Astrocyte (in vitro differentiated cells and primary cell): ENCODE data around the gene NOTCH4. TPM values are rescaled to one million over a fixed set of nuclear protein-coding genes. Genes with fewer than 3 reads are reported as not detected.
"Not testable (repeated sequence)": the region's sequence is repeated elsewhere in the genome, so short reads cannot be mapped to it uniquely, and the experiment has no call there.

Experiments
- DNase-seq: peaks from one replicate; pipeline ENCODE4 v3.0.0-alpha.2; 2010; ENCODE audit warnings: low read depth
- FAIRE-seq: peaks from 2 replicates; lab custom pipeline; 2011; peaks lifted over from hg19 to GRCh38; lab: Jason Lieb, UNC
- H2AFZ ChIP-seq: 2 replicates; pipeline ENCODE4 v1.6.0; 2012; ENCODE audit warnings: low read depth, low read length, inconsistent platforms
- H3K27ac ChIP-seq: 2 replicates; pipeline ENCODE4 v1.5.1; 2011; ENCODE audit warnings: low read depth, low read length, inconsistent platforms
- H3K27me3 ChIP-seq: 2 replicates; pipeline ENCODE4 v1.6.0; 2011; ENCODE audit warnings: low read length, inconsistent platforms; ENCODE audit not compliant: insufficient read depth
- H3K36me3 ChIP-seq: 2 replicates; pipeline ENCODE4 v1.5.1; 2011; ENCODE audit warnings: low read length, inconsistent platforms; ENCODE audit not compliant: insufficient read depth
- H3K4me1 ChIP-seq: 2 replicates; pipeline ENCODE4 v1.5.1; 2011; ENCODE audit warnings: low read length, inconsistent platforms; ENCODE audit not compliant: insufficient read depth
- H3K4me2 ChIP-seq: 2 replicates; pipeline ENCODE4 v1.6.0; 2012; ENCODE audit warnings: low read length, inconsistent platforms
- H3K4me3 ChIP-seq: 2 replicates; pipeline ENCODE4 v1.5.1; 2011; ENCODE audit warnings: low read depth, mild to moderate bottlenecking, low read length, inconsistent platforms; ENCODE audit not compliant: insufficient read depth
- H3K79me2 ChIP-seq: 2 replicates; pipeline ENCODE4 v1.6.0; 2012; ENCODE audit warnings: mild to moderate bottlenecking, low read length, inconsistent platforms; ENCODE audit not compliant: insufficient read depth
- H3K9ac ChIP-seq: 2 replicates; pipeline ENCODE4 v1.6.0; 2012; ENCODE audit warnings: mild to moderate bottlenecking, low read length, inconsistent platforms
- H3K9me3 ChIP-seq: 2 replicates; pipeline ENCODE4 v1.5.1; 2012; ENCODE audit warnings: low read depth, mild to moderate bottlenecking, low read length, inconsistent platforms; ENCODE audit not compliant: insufficient read depth
- H4K20me1 ChIP-seq: 2 replicates; pipeline ENCODE4 v1.6.0; 2012; ENCODE audit warnings: low read length, inconsistent platforms; ENCODE audit not compliant: insufficient read depth
- H3K27ac Mint-ChIP-seq: one replicate; pipeline ENCODE4 v1.8.0; 2021; ENCODE audit warnings: mild to moderate bottlenecking, mixed read lengths; ENCODE audit not compliant: unreplicated experiment
- H3K27me3 Mint-ChIP-seq: one replicate; pipeline ENCODE4 v1.8.0; 2021; ENCODE audit warnings: low read depth, mixed read lengths; ENCODE audit not compliant: unreplicated experiment
- H3K36me3 Mint-ChIP-seq: one replicate; pipeline ENCODE4 v1.8.0; 2021; ENCODE audit warnings: low read depth, mixed read lengths; ENCODE audit not compliant: unreplicated experiment
- H3K4me1 Mint-ChIP-seq: one replicate; pipeline ENCODE4 v1.8.0; 2021; ENCODE audit warnings: low read depth, mixed read lengths; ENCODE audit not compliant: unreplicated experiment
- H3K4me3 Mint-ChIP-seq: one replicate; pipeline ENCODE4 v1.8.0; 2021; ENCODE audit warnings: mild to moderate bottlenecking, moderate library complexity, mixed read lengths; ENCODE audit not compliant: unreplicated experiment
- H3K9me3 Mint-ChIP-seq: one replicate; pipeline ENCODE4 v1.8.0; 2021; ENCODE audit warnings: mild to moderate bottlenecking, mixed read lengths; ENCODE audit not compliant: unreplicated experiment
- CTCF ChIP-seq: IDR thresholded peaks from 2 replicates; pipeline ENCODE4 v1.5.1; 2011; ENCODE audit warnings: low read depth, mild to moderate bottlenecking, inconsistent platforms, low read length, moderate library complexity; ENCODE audit not compliant: insufficient read depth
- EZH2 ChIP-seq: IDR thresholded peaks from 2 replicates; pipeline ENCODE4 v1.6.1; 2012; ENCODE audit warnings: mild to moderate bottlenecking, low read length, inconsistent platforms; ENCODE audit not compliant: insufficient read depth
- total RNA-seq: library from RNA; stranded (reverse); gene quantifications from 2 replicates; pipeline ENCODE4 v1.2.1, GENCODE V29; 2021

The NOTCH4 gene
- total RNA-seq, 1 donor from 2014 or later: 0.57 TPM

- H3K27ac ChIP-seq: peak overlapping the region; percentile 72
- DNase-seq (no peak), FAIRE-seq (no peak)
- H3K9ac ChIP-seq: peak overlapping the region; percentile 93
- H3K9me3 Mint-ChIP-seq: no peaks in the 10 kb centered on the region
- peak overlapping the region; percentile 95 for H3K27ac Mint-ChIP-seq
- peaks cover 38% of the 10 kb centered on the region for H3K79me2 ChIP-seq
- no peaks in the 10 kb centered on the region for H3K27me3 ChIP-seq
- no peaks in the 10 kb centered on the region for H3K27me3 Mint-ChIP-seq
- H3K4me3 Mint-ChIP-seq: peak overlapping the region; percentile 95
- H3K36me3 Mint-ChIP-seq: peaks cover 18% of the 10 kb centered on the region
- H3K9me3 ChIP-seq: no peaks in the 10 kb centered on the region
- peak overlapping the region; percentile 74 for H3K4me3 ChIP-seq
- H3K36me3 ChIP-seq: peaks cover 8% of the 10 kb centered on the region
- TF ChIP-seq EZH2 (no peak), CTCF (no peak)
- H2AFZ ChIP-seq: no peak overlapping the region
- peaks cover 40% of the 10 kb centered on the region for H3K4me1 Mint-ChIP-seq
- H3K4me1 ChIP-seq: peaks cover 27% of the 10 kb centered on the region
- H4K20me1 ChIP-seq: no peaks in the 10 kb centered on the region
- peak overlapping the region; percentile 100 for H3K4me2 ChIP-seq
Measured at GRCh38 chr6:32189742-32190053, 34.2 kb downstream of the NOTCH4 start.

- Histone ChIP-seq H3K4me3 (peak overlapping the region; percentile 74), H2AFZ (no peak overlapping the region), H3K9me3 (no peaks in the 10 kb centered on the region), H3K27me3 (no peaks in the 10 kb centered on the region), H4K20me1 (no peaks in the 10 kb centered on the region), H3K9ac (peak overlapping the region; percentile 93), H3K4me1 (peaks cover 26% of the 10 kb centered on the region), H3K36me3 (peaks cover 8% of the 10 kb centered on the region), H3K4me2 (peak overlapping the region; percentile 100), H3K79me2 (peaks cover 38% of the 10 kb centered on the region), H3K27ac (peak overlapping the region; percentile 72)
- Mint-ChIP-seq H3K9me3 (no peaks in the 10 kb centered on the region), H3K27ac (peak overlapping the region; percentile 95), H3K4me3 (peak overlapping the region; percentile 95), H3K27me3 (no peaks in the 10 kb centered on the region), H3K4me1 (peaks cover 38% of the 10 kb centered on the region), H3K36me3 (peaks cover 18% of the 10 kb centered on the region)
- FAIRE-seq: no peak
- DNase-seq: no peak
- TF ChIP-seq CTCF: no peak
- no peak for TF ChIP-seq EZH2
Measured at GRCh38 chr6:32189069-32189741, 34.7 kb downstream of the NOTCH4 start.

GRCh38 chr6:32188381-32189068 is 35.3 kb downstream of the NOTCH4 start:
- peak overlapping the region; percentile 93 for H3K9ac ChIP-seq
- H3K27ac Mint-ChIP-seq: peak overlapping the region; percentile 95
- FAIRE-seq (no peak), DNase-seq (peak; percentile 10)
- H3K4me3 ChIP-seq: peak overlapping the region; percentile 74
- no peaks in the 10 kb centered on the region for H3K27me3 Mint-ChIP-seq
- no peaks in the 10 kb centered on the region for H3K9me3 Mint-ChIP-seq
- H3K79me2 ChIP-seq: peaks cover 38% of the 10 kb centered on the region
- H3K27me3 ChIP-seq: no peaks in the 10 kb centered on the region
- H4K20me1 ChIP-seq: no peaks in the 10 kb centered on the region
- H3K4me2 ChIP-seq: peak overlapping the region; percentile 100
- H3K27ac ChIP-seq: peak overlapping the region; percentile 72
- H3K36me3 ChIP-seq: peaks cover 10% of the 10 kb centered on the region
- TF ChIP-seq EZH2 (no peak), CTCF (no peak)
- no peak overlapping the region for H2AFZ ChIP-seq
- H3K4me3 Mint-ChIP-seq: peak overlapping the region; percentile 95
- peaks cover 37% of the 10 kb centered on the region for H3K4me1 Mint-ChIP-seq
- peaks cover 26% of the 10 kb centered on the region for H3K4me1 ChIP-seq
- H3K9me3 ChIP-seq: no peaks in the 10 kb centered on the region
- H3K36me3 Mint-ChIP-seq: peaks cover 18% of the 10 kb centered on the region

GRCh38 chr6:32187725-32188380 is 36.0 kb downstream of the NOTCH4 start:
- not testable (repeated sequence) for H3K9me3 Mint-ChIP-seq, H3K27me3 ChIP-seq, H3K27ac Mint-ChIP-seq, FAIRE-seq, H4K20me1 ChIP-seq, H3K27me3 Mint-ChIP-seq, H3K9me3 ChIP-seq, DNase-seq, H3K27ac ChIP-seq, H2AFZ ChIP-seq
- peaks cover 35% of the 10 kb centered on the region for H3K4me1 Mint-ChIP-seq
- H3K36me3 Mint-ChIP-seq: peaks cover 18% of the 10 kb centered on the region
- Histone ChIP-seq H3K4me1 (peaks cover 24% of the 10 kb centered on the region), H3K4me2 (peak overlapping the region; percentile 100), H3K9ac (peak overlapping the region; percentile 93), H3K4me3 (peak overlapping the region; percentile 74), H3K36me3 (peaks cover 14% of the 10 kb centered on the region), H3K79me2 (peaks cover 38% of the 10 kb centered on the region)
- H3K4me3 Mint-ChIP-seq: peak overlapping the region; percentile 95
